ENCODE data around the gene TBC1D22A.

DNA sequence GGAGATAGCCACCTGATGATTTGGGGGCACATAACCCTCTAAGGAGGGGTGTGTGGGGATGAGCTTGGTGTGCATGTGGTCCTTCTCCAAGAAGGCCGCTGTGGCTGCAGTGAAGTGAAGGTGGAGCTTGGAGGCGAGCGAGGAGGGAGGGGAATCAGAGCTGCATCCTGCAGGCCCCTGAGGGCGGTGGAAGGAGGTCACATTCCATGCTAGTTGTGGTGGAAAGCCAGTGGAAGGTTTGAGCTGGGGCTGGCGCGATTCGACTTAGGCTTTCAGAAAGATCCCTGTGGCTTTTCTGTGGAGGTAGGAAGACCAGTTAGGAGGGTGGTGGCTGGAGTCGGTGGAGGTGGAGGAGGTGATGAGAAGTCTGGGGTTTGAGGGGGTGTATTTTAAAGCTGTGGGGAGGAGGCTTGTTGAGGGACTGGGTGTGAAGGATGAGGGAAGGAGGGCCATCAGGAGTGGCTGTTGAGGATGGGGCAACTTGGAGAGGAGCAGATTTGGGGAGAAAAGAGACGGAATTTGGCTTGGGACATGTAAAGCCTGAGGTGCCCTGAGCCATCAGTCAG, 62.0 kb downstream of the TBC1D22A start:
- TF ChIP-seq, protein P1, sequence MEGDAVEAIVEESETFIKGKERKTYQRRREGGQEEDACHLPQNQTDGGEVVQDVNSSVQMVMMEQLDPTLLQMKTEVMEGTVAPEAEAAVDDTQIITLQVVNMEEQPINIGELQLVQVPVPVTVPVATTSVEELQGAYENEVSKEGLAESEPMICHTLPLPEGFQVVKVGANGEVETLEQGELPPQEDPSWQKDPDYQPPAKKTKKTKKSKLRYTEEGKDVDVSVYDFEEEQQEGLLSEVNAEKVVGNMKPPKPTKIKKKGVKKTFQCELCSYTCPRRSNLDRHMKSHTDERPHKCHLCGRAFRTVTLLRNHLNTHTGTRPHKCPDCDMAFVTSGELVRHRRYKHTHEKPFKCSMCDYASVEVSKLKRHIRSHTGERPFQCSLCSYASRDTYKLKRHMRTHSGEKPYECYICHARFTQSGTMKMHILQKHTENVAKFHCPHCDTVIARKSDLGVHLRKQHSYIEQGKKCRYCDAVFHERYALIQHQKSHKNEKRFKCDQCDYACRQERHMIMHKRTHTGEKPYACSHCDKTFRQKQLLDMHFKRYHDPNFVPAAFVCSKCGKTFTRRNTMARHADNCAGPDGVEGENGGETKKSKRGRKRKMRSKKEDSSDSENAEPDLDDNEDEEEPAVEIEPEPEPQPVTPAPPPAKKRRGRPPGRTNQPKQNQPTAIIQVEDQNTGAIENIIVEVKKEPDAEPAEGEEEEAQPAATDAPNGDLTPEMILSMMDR (IDR thresholded peaks at IDR 0.05): no peak
- TF ChIP-seq POLR2A (IDR thresholded peaks at IDR 0.05): no peak
